Panc1 (cell line): ENCODE results near the gene PRRG3. TPM values are rescaled to one million over a fixed set of nuclear protein-coding genes. Genes with fewer than 3 reads are reported as not detected.

Source experiments
- ATAC-seq: fragments of 200-7000 bp; cut with Tn5 transposase; 2 replicates; pipeline ENCODE4 v1.9.1; 2020; ENCODE audit warnings: mild to moderate bottlenecking, moderate library complexity
- BruUV-seq: library from RNA; stranded (reverse); fragments of 400-500 nt; replicated peaks from 2 replicates; lab custom pipeline; 2021; lab: Mats Ljungman, UMichigan
- CTCF ChIA-PET: fragments of 300-600 bp; sonication (Branson Sonifier 250); formaldehyde crosslinking; loops from one replicate; lab custom pipeline; 2022; ENCODE audit warnings: antibody characterized with exemption; lab: Charles Lee
- POLR2A ChIA-PET: fragments of 300-600 bp; sonication (Branson Sonifier 250); formaldehyde crosslinking; loops from one replicate; lab custom pipeline; 2022; ENCODE audit warnings: antibody characterized with exemption; lab: Charles Lee
- DNase-seq: peaks from one replicate; pipeline ENCODE4 v3.0.0-alpha.2; 2010; ENCODE audit warnings: low read depth, low spot score
- H3K27ac ChIP-seq: 2 replicates; pipeline ENCODE4 v1.5.1; 2011; ENCODE audit warnings: mild to moderate bottlenecking, low read length, inconsistent platforms
- H3K27me3 ChIP-seq: fragments of 200-500 bp; sonication (Bioruptor generic); 2 replicates; pipeline ENCODE4 v1.6.0; 2014; ENCODE audit warnings: low read length, inconsistent platforms; ENCODE audit not compliant: control insufficient read depth, insufficient read depth
- H3K36me3 ChIP-seq: fragments of 200-500 bp; sonication (Bioruptor generic); 2 replicates; pipeline ENCODE4 v1.5.1; 2014; ENCODE audit warnings: inconsistent platforms, mild to moderate bottlenecking, low read length, moderate library complexity; ENCODE audit not compliant: control insufficient read depth, insufficient read depth
- H3K4me1 ChIP-seq: 2 replicates; pipeline ENCODE4 v1.5.1; 2011; ENCODE audit warnings: inconsistent platforms, mild to moderate bottlenecking, low read length, moderate library complexity; ENCODE audit not compliant: control insufficient read depth, insufficient read depth
- H3K4me3 ChIP-seq, 2 experiments: 2 replicates each; pipeline ENCODE4 v1.5.1; 2011 to 2012; ENCODE audit warnings: low read depth in 2 of 2, low read length in 2 of 2, mild to moderate bottlenecking in 2 of 2, inconsistent platforms in 1 of 2, moderate library complexity in 1 of 2
- H3K9me3 ChIP-seq: fragments of 200-500 bp; sonication (Bioruptor generic); 2 replicates; pipeline ENCODE4 v1.5.1; 2014; ENCODE audit warnings: low read depth, mild to moderate bottlenecking, inconsistent platforms, low read length, moderate library complexity; ENCODE audit not compliant: control insufficient read depth, insufficient read depth
- CTCF ChIP-seq: fragments of 450-650 bp; IDR thresholded peaks from 2 replicates; pipeline ENCODE4 v1.5.1; 2017; ENCODE audit warnings: mild to moderate bottlenecking
- POLR2AphosphoS5 ChIP-seq: IDR thresholded peaks from 2 replicates; pipeline ENCODE4 v1.6.1; 2012; ENCODE audit warnings: mild to moderate bottlenecking, low read depth, low read length, moderate library complexity
- REST ChIP-seq, 2 experiments: IDR thresholded peaks; 2 replicates each; pipeline ENCODE4 v1.6.1; 2011 to 2012; ENCODE audit warnings: low read depth in 2 of 2, control low read depth in 1 of 2, low read length in 1 of 2, mild to moderate bottlenecking in 1 of 2, moderate library complexity in 1 of 2; ENCODE audit not compliant: insufficient read depth in 1 of 2
- SIN3A ChIP-seq: IDR thresholded peaks from 2 replicates; pipeline ENCODE4 v1.6.1; 2012; ENCODE audit warnings: low read depth, mild to moderate bottlenecking, low read length, moderate library complexity, borderline replicate concordance; ENCODE audit not compliant: insufficient read depth
- TCF7L2 ChIP-seq: IDR thresholded peaks from 2 replicates; pipeline ENCODE4 v1.6.1; 2011; ENCODE audit warnings: mild to moderate bottlenecking, low read depth, low read length, inconsistent platforms
- in situ Hi-C: cut with HindIII; loops from 2 replicates; pipeline ENCODE4 v1.10.0; 2016; ENCODE audit warnings: low sequenced_read_pairs, low pct_unique_long_range_greater_than_20kb
- intact Hi-C: fragments of 100-400 bp; cut with micrococcal nuclease; formaldehyde crosslinking; loops from one replicate; pipeline ENCODE4 v1.10.0; 2022; ENCODE audit not compliant: unreplicated experiment
- total RNA-seq: library from RNA; stranded (reverse); gene quantifications from one replicate; pipeline ENCODE4 v1.2.1, GENCODE V29; 2021; ENCODE audit not compliant: unreplicated experiment

PRRG3 gene
- total RNA-seq, 1 experiment from 2014 or later, result not detected

- BruUV-seq, result no TSS peak
- in situ Hi-C loops (no loop called here), intact Hi-C loops (no loop called here)
- Histone ChIP-seq H3K36me3 (no peaks in the 10 kb centered on the region), H3K4me1 (no peaks in the 10 kb centered on the region), H3K27ac (no peak overlapping the region), H3K27me3 (no peaks in the 10 kb centered on the region), H3K9me3 (no peaks in the 10 kb centered on the region), H3K4me3 (no peak overlapping the region)
- TF ChIP-seq SIN3A (no peak), TCF7L2 (no peak), REST (IDR thresholded peaks at IDR 0.05; ENCODE audit: insufficient read depth in 1 of 2, low read depth in 2 of 2, low read length in 1 of 2) (no peak), CTCF (no peak), POLR2AphosphoS5 (no peak)
- ChIA-PET CTCF (no interaction called here), POLR2A (interaction anchor here (0.6 kb wide), 1 partner anchor 492 kb away, joined by 6 read pairs; no protein-coding TSS in a partner anchor)
- DNase-seq, result no peak
- no peak for ATAC-seq
These were observed 2.3 kb downstream of the PRRG3 start for GRCh38 chrX:151697522-151697921.

- Histone ChIP-seq H3K27me3 (no peaks in the 10 kb centered on the region), H3K4me1 (no peaks in the 10 kb centered on the region), H3K27ac (no peak overlapping the region), H3K9me3 (no peaks in the 10 kb centered on the region), H3K4me3 (no peak overlapping the region), H3K36me3 (no peaks in the 10 kb centered on the region)
- intact Hi-C loops (no loop called here), in situ Hi-C loops (no loop called here)
- CTCF ChIA-PET, result no interaction called here
- ATAC-seq (no peak), DNase-seq (no peak)
- TF ChIP-seq TCF7L2 (no peak), CTCF (no peak), SIN3A (no peak), POLR2AphosphoS5 (no peak), REST (IDR thresholded peaks at IDR 0.05; ENCODE audit: insufficient read depth in 1 of 2, low read depth in 2 of 2, low read length in 1 of 2) (no peak)
- POLR2A ChIA-PET, result no interaction called here
- BruUV-seq, result no TSS peak
These were observed 3.2 kb downstream of the PRRG3 start for GRCh38 chrX:151698485-151698884.
